HG03460 (cell line): ENCODE results near the gene PKNOX2.

ENCODE experiments used
- ATAC-seq: cut with Tn5 transposase; IDR thresholded peaks from one replicate; pipeline ENCODE4 v1.9.1; 2021; ENCODE audit not compliant: unreplicated experiment

Gene PKNOX2

DNA sequence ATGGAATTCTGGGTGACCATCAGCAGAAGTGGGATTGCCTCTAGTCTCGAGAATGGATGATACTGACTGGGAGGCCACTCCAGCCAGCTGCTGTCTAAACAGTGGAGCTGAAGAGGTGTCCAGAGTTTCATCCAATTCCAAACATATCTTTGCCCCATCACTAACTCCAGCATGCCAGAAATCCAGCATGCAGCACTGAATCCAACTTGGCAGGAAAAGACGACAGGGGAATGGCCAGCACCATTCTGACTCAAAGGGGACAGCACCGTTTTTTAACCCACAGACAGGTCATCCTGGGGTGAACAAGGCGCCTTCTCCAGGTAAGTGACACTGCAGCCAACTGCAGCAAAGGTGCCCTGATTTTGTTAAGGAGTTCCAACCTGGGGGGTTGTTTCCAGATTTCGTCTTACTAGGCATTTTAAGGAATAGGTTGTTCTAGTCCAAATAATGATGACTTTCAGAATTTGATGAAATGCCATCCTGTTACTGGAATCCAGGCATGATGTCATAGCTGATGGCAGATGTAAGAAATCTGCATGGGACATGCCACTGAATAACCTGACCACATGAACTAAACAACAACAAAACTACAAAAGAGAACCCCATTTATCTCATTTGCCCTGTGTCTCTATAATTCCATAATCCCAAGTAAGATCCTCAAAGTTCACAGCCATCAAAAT is 299.2 kb downstream of the PKNOX2 start:
- no peak for ATAC-seq

DNA sequence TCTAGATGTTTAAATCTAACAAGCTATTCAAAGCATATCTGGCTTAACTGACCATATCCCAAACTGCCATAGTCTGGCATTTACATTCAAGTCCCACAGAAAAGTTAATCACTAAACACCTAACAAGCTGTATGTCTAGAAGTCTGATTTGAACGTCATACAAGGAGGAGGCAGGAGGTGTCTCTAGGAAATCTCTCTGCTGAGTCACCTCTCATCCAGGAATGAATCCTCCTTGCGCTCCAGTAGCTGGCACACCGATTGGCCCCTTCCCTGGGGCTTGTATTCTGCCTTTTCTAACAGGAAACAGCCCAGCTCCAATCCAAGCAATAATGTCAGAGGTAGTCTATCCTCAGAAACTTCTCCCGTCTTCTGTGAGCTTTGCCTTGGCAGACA is 299.7 kb downstream of the PKNOX2 start:
- no peak for ATAC-seq

DNA sequence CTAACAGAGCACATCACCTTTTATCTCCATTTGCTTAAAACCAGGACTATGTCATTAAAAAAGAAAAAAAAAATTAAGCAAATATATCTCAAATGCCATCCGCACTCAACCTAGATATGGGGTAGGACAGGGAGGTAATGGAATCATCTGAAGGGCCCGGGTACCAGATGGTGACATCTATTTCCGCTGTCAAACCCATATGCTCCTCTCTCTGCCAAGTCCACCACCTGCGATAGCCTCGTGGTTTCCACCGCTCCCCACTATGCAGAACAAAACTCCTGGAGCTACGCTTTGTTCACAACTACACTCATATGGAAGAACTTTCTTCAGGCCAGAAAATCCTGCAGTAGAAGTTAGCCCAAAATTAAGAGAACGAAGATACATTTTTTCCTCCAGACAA is 300.1 kb downstream of the PKNOX2 start:
- ATAC-seq, result no peak

DNA sequence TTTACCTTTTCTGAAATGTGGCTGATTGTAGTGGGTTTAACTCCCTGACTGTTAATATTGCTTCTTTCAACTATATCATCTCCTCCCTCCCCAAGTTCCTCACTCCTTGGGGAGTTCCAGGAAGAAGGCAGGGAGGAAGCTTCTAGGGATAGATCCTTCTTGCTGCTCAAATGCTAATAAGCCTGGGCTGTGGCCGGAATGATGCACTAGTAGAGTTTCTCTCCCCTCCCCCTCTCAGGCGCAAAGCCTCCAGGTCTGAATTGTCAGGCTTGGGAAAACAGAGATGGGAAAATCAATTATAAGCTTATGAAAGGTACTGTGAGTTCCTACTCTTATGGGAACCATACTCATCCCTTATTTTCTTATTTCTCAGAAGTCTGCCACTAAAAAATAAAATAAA is 300.7 kb downstream of the PKNOX2 start:
- no peak for ATAC-seq

DNA sequence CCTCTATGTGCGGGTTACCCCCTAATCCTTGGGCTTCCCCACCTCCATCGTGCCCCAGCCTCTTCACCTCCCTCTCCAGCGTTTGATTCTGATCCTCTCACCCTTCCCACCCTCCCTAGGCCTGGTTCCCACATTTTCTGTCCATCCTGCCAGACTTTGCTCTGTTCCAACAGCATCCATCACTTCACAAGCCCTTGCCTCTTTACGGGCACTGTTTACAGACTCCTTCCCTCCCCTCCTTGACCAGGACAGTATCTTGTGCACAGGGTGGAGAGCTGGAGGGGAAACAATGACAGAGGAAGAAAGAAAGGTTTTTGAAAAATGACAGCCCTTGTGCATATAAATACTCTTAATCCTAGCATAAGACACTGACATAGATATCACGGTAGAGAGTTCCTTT is 301.1 kb downstream of the PKNOX2 start:
- no peak for ATAC-seq

DNA sequence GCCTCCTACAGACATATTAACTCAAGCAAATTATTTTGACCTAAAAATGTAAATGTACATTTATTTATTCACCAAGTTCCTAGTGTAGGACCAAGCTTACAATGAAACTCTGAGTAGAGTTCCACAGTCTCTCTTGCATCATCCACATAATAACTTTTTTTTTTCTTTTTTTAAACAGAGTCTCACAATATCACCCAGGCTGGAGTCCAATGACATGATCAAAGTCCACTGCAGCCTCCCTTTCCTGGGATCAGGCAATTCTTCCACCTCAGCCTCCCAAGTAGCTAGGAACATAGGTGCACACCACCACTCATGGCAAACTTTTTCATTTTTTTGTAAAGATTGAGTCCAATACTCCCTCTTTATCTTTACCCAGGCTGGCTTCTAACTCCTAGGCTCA is 303.5 kb downstream of the PKNOX2 start:
- no peak for ATAC-seq

DNA sequence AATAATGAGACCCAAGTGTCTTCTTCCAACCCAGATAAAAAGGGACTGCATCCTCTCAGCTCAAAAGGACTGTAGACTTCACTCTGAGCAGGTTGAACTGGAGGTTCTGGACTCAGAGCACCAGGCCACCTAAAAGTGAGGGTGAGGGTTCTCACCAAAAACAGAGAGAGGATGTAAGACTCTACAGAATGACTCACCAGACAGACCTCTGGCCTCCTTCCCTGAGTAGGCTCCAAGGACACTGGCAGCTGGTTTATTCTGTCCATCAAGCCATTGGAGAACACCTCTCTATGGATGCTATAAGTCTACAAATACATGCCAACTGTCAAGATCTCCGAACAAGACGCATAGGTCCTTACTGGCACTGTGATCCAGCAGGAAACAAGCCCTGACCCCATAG is 304.3 kb downstream of the PKNOX2 start:
- no peak for ATAC-seq

DNA sequence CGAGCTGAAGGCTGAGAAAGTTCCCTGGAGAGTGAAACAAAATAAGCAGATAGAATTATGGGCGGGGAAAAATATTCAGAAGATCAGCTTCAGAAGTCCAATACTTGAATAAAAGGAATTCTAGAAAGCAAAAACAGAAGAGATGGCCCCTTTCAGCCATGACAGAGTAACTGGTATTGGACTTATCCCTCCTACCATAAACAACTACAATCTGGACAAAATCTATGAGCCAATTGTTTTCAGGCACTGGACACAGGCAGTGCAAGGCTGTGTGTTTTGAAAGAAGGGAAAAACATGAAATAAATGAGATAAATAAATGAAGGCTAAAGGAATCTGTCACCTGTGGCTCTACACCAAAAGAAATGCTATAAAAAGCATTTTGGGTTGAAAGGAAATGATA is 305.8 kb downstream of the PKNOX2 start:
- no peak for ATAC-seq

DNA sequence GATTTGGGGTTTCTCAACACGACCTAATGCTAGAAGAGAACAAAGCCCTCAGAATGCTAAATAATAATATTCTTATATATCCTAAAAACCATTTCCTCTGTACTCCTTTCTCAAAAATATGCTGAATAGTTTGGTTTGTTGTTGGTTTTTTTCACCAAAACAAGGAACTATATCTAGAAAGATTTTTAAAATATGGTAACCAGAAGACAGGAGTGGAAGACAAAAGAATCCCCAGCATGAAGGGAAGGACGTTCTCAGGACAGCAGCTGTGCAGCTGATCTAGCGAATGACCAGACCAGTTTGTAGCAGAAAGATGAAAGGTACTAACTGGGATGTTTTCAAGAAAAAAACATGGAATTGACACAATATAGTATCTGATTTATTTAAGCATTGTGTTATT is 312.2 kb downstream of the PKNOX2 start:
- ATAC-seq, result no peak

DNA sequence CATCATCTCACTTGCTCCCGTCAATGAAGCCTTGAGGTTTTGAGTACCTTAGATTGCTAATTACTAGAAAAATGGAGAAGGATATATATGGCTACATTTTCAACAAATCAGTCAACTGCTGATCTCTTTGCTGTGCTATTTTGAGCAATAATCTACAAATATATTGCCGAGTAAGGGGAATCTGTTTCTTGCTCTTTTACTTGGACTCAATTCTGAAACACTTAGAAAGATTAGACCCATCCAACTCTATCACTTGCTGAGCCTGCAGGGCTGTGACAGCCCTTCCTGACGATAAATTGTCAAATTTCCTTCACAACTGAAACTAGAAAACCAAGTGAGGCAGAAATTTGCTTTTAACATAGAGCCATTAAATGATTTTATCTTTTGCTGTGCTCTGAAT is 314.6 kb downstream of the PKNOX2 start:
- no peak for ATAC-seq

DNA sequence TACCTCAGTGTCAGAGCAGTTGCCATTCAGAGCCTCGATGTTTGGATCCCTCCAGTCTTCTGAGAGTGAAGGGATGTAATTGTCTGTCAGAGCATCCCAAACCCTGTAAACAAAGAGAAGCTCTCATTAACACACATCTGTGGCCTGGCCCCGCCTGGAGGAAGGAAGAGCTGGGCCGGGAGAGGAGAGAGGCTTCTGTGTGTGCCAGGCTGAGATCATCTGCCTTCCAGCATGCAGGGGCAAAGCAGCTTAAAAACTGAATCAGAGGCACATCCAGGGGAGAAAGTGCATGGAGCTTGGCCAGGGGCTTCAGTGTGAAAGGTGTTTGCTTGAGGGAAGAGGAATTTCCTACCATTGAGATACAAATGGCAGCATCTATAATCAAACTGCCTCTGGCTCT is 317.0 kb downstream of the PKNOX2 start:
- ATAC-seq, result no peak
